OCI-LY7 (cell line): ENCODE measurements around the gene ACAP1.

Source experiments
- EZH2phosphoT487 ChIP-seq: fragments of 200-600 bp; sonication (generic); IDR thresholded peaks from 2 replicates; pipeline ENCODE4 v1.6.1; 2018; ENCODE audit warnings: low read depth, borderline replicate concordance, mild to moderate bottlenecking, mixed run types, antibody characterized with exemption, low read length, moderate library complexity, mixed read lengths
- TF ChIP-seq, protein P1 (sequence below): fragments of 200-600 bp; sonication (generic); conservative IDR thresholded peaks from 2 replicates; pipeline ENCODE4 v1.5.1; 2014; ENCODE audit warnings: mild to moderate bottlenecking, antibody characterized with exemption, low read length, moderate library complexity, mixed read lengths

DNA sequence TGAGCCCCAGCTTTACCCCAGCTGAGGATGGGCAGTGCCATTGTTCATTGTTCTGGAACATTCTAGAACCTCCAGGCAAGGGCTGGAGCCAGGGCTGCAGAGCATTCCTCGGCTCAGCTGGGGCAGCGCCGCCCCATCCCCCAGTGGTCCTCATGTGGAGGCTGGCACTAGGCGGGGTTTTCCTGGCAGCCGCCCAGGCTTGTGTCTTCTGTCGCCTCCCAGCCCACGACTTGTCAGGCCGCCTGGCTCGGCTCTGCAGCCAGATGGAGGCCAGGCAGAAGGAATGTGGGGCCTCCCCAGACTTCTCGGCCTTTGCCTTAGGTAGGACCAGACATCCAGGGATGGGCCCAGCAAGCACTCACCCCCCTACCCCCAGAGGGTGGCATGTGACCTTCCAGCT, 18.7 kb downstream of the ACAP1 start, which contains the start of gene TMEM95:
- TF ChIP-seq, protein P1, sequence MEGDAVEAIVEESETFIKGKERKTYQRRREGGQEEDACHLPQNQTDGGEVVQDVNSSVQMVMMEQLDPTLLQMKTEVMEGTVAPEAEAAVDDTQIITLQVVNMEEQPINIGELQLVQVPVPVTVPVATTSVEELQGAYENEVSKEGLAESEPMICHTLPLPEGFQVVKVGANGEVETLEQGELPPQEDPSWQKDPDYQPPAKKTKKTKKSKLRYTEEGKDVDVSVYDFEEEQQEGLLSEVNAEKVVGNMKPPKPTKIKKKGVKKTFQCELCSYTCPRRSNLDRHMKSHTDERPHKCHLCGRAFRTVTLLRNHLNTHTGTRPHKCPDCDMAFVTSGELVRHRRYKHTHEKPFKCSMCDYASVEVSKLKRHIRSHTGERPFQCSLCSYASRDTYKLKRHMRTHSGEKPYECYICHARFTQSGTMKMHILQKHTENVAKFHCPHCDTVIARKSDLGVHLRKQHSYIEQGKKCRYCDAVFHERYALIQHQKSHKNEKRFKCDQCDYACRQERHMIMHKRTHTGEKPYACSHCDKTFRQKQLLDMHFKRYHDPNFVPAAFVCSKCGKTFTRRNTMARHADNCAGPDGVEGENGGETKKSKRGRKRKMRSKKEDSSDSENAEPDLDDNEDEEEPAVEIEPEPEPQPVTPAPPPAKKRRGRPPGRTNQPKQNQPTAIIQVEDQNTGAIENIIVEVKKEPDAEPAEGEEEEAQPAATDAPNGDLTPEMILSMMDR, result no peak
- no peak for TF ChIP-seq EZH2phosphoT487
